C4-2B (cell line): ENCODE data around the gene FOXK1.

ENCODE experiments used
- CTCF ChIP-seq: fragments of 450-650 bp; conservative IDR thresholded peaks from 2 replicates; pipeline ENCODE4 v1.5.1; 2017; ENCODE audit warnings: mild to moderate bottlenecking
- ZFX ChIP-seq: fragments of 450-650 bp; IDR thresholded peaks from 2 replicates; pipeline ENCODE4 v1.6.1; 2017

GRCh38 chr7:4727914-4728705 lies 46.0 kb downstream of the FOXK1 start:
- TF ChIP-seq CTCF (no peak), ZFX (no peak)
